Measurements from ENCODE around the gene PLAC8L1. TPM values are rescaled to one million over a fixed set of nuclear protein-coding genes. Genes with fewer than 3 reads are reported as not detected.
A peak's percentile ranks its signal among the peaks of the same experiment; 100 is the strongest.

PLAC8L1 gene
- total RNA-seq, 1 experiment from 2014 or later: 1.4 TPM

GRCh38 chr5:146055432-146055831 lies 49.9 kb downstream of the PLAC8L1 start:
- Mint-ChIP-seq H3K27me3 (ENCODE audit: unreplicated experiment) (no peaks in the 10 kb centered on the region), H3K4me3 (ENCODE audit: low read depth, unreplicated experiment) (no peak overlapping the region), H3K27ac (ENCODE audit: unreplicated experiment) (no peak overlapping the region), H3K9me3 (ENCODE audit: low read depth, unreplicated experiment) (no peaks in the 10 kb centered on the region), H3K4me1 (ENCODE audit: low read depth, unreplicated experiment) (no peaks in the 10 kb centered on the region), H3K36me3 (ENCODE audit: insufficient read depth, unreplicated experiment) (no peaks in the 10 kb centered on the region)
- intact Hi-C loops (cut with micrococcal nuclease; ENCODE audit: unreplicated experiment): no loop called here
- CTCF ChIA-PET: no interaction called here
- BruUV-seq (replicated peaks): no TSS peak
- no peak for DNase-seq
- TF ChIP-seq CTCF (IDR thresholded peaks at IDR 0.05; ENCODE audit: unreplicated experiment): no peak

- intact Hi-C loops (cut with micrococcal nuclease; ENCODE audit: unreplicated experiment): loop anchor here (2.0 to 5.0 kb wide), 2 partner anchors 356 to 1850 kb away; no protein-coding TSS in a partner anchor
- Mint-ChIP-seq H3K27ac (ENCODE audit: unreplicated experiment) (no peak overlapping the region), H3K4me1 (ENCODE audit: low read depth, unreplicated experiment) (peaks cover 17% of the 10 kb centered on the region), H3K4me3 (ENCODE audit: low read depth, unreplicated experiment) (no peak overlapping the region), H3K27me3 (ENCODE audit: unreplicated experiment) (no peaks in the 10 kb centered on the region), H3K9me3 (ENCODE audit: low read depth, unreplicated experiment) (no peaks in the 10 kb centered on the region), H3K36me3 (ENCODE audit: insufficient read depth, unreplicated experiment) (no peaks in the 10 kb centered on the region)
- TF ChIP-seq CTCF (IDR thresholded peaks at IDR 0.05; ENCODE audit: unreplicated experiment): peak; percentile 27
- no TSS peak for BruUV-seq (replicated peaks)
- CTCF ChIA-PET: no interaction called here
- DNase-seq: peak; percentile 24
These were observed 52.6 kb downstream of the PLAC8L1 start for GRCh38 chr5:146052780-146053179.

- no TSS peak for BruUV-seq (replicated peaks)
- peaks cover 27% of the 10 kb centered on the region for H3K4me1 Mint-ChIP-seq (ENCODE audit: low read depth, unreplicated experiment)
- intact Hi-C loops (cut with micrococcal nuclease; ENCODE audit: unreplicated experiment): loop anchor here (2.0 to 5.0 kb wide), 2 partner anchors 355 to 1849 kb away; no protein-coding TSS in a partner anchor
- DNase-seq: no peak
- no peaks in the 10 kb centered on the region for H3K9me3 Mint-ChIP-seq (ENCODE audit: low read depth, unreplicated experiment)
- no peak overlapping the region for H3K27ac Mint-ChIP-seq (ENCODE audit: unreplicated experiment)
- H3K4me3 Mint-ChIP-seq (ENCODE audit: low read depth, unreplicated experiment): no peak overlapping the region
- CTCF ChIA-PET: no interaction called here
- TF ChIP-seq CTCF (IDR thresholded peaks at IDR 0.05; ENCODE audit: unreplicated experiment): no peak
- H3K36me3 Mint-ChIP-seq (ENCODE audit: insufficient read depth, unreplicated experiment): no peaks in the 10 kb centered on the region
- no peaks in the 10 kb centered on the region for H3K27me3 Mint-ChIP-seq (ENCODE audit: unreplicated experiment)
These were observed 53.7 kb downstream of the PLAC8L1 start for GRCh38 chr5:146051678-146052077.

GRCh38 chr5:146050086-146050485 lies 55.3 kb downstream of the PLAC8L1 start:
- Mint-ChIP-seq H3K36me3 (ENCODE audit: insufficient read depth, unreplicated experiment) (no peaks in the 10 kb centered on the region), H3K27ac (ENCODE audit: unreplicated experiment) (peak overlapping the region; percentile 22), H3K9me3 (ENCODE audit: low read depth, unreplicated experiment) (no peaks in the 10 kb centered on the region), H3K4me1 (ENCODE audit: low read depth, unreplicated experiment) (peaks cover 27% of the 10 kb centered on the region), H3K4me3 (ENCODE audit: low read depth, unreplicated experiment) (no peak overlapping the region), H3K27me3 (ENCODE audit: unreplicated experiment) (no peaks in the 10 kb centered on the region)
- DNase-seq: no peak
- no TSS peak for BruUV-seq (replicated peaks)
- intact Hi-C loops (cut with micrococcal nuclease; ENCODE audit: unreplicated experiment): loop anchor here (5.0 kb wide), 1 partner anchor 1848 kb away; no protein-coding TSS in a partner anchor
- CTCF ChIA-PET: no interaction called here
- no peak for TF ChIP-seq CTCF (IDR thresholded peaks at IDR 0.05; ENCODE audit: unreplicated experiment)
